DMS79 treated with DMSO at 0.1 percent for 48 hours (cell line): Measurements from ENCODE around the gene ANKRD39.
"Not testable (repeated sequence)": the region's sequence is repeated elsewhere in the genome, so short reads cannot be mapped to it uniquely, and the experiment has no call there.

Experiments used
- DNase-seq: peaks from one replicate; lab custom pipeline; 2025; lab: John Stamatoyannopoulos, UW

Gene ANKRD39

DNA sequence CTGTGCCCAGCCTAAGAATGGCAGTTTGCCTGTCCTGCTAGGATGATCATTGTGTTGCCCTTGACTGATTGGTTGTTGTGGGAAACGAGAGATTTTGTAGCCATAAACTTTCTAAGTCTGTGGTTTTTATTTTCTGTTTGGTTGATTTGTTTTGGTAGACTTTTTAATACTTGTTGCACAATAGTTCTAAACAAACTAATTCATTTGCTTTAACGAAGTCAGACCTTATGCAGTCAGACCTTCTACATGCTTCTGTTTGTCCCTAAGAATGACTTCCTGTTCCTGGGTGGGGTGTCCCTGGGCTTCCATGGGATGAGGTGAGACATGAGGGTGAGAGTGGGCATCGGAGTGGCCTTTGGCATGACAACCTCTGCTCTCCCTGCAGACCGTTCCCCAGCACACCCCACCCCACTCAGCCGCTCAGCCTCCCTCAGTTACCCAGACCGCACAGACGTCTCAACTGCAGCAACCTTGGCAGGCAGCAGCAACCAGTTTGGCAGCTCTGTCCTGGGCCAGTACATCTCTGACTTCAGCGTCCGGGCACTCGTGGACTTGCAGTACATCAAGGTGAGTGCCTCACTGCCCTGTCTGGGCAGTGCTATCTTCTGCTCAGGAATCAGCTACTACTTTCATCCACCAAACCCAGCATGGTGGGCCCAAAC lies 49.5 kb downstream of the ANKRD39 start:
- no peak for DNase-seq

DNA sequence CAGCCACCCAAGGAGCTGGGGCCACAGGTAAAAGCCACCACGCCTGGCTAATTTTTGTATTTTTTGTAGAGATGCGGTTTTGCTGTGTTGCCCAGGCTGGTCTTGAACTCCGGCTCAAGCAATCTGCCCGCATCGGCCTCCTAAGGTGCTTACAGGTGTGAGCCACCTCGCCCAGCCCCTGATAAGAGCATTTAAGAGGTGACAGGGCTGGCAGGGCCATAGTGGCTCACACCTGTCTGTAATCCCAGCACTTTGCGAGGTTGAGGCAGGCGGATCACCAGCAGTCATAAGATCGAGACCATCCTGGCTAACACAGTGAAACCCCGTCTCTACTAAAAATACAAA lies 50.7 kb downstream of the ANKRD39 start:
- DNase-seq, result no peak

DNA sequence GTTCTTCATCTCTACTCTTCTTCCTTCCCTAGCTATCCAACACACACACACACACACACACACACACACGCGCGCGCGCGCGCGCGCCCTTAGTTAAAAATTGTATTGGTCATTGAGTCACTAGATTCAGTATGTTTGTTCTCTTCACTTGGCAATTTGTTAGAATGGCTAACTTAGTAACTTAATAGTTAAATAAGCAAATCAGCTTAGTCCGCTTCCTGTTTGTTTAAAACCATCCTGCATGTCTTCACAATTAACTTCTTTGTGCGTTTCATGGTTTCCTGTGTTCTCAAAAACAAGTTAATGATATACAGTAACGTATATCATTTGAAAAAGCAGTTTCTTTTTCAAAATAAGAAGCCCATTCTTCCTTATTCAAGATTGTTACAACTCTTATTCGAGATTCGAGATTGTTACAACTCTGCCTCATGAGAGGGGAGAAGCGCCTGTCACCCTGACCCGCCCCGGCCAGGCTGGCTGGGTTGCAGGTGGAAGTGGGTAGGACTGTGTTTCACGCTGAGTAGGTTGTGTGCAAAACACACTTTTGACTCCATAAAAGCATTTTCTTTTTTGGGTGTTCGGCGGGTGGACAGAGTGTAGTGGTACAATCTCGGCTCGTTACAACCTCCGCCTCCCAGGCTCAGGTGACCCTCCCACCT lies 51.2 kb downstream of the ANKRD39 start:
- DNase-seq, result no peak

DNA sequence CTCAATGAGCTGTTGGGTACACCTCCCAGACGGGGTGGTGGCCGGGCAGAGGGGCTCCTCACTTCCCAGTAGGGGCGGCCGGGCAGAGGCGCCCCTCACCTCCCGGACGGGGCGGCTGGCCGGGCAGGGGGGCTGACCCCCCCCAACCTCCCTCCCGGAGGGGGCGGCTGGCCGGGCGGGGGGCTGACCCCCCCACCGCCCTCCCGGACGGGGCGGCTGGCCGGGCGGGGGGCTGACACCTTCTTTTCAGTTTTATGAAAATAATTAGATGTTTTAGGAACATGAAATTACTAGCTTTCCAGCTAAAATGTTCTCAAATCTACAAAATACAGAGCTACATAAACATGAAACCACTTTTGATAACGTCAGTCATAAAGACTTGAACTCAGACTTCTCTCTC lies 51.9 kb downstream of the ANKRD39 start:
- DNase-seq, result not testable (repeated sequence)

DNA sequence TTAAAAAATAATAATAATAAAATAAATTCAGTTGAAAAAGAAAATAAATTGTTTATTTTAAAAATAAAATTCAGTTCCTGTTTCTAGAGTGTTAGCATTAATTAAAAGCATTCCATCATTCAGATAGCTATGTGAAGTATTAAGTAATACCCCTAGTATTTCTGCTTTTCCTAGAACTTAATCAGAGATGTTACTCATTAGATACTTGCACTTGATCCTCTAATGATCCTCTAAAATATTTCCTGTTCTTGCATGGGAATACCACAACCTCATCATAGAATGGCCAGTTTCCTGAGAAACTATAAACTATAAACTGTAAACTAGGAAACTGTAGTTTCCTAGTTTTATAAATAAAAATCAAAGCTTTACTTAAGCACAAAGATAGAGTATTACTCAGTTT lies 52.8 kb downstream of the ANKRD39 start:
- DNase-seq, result no peak

DNA sequence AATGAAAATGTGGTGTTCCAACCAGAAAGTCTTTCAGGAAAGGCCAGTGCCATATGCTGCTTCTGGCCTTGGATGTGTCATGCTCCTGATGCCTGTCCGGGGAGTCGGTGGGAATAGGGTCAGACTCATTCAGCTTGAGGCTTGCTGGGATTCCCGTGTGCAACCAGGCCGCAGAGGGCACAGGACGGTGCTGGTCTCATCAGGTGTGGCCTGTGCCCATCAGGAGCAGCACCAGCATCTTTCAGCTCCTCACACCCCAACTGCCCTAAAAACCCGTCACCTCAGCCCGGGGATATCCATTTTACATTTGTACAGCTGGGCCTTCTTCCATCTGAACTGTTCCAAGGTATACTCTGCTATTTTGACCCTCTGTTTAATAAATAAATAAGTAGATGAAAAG lies 55.1 kb downstream of the ANKRD39 start:
- no peak for DNase-seq

DNA sequence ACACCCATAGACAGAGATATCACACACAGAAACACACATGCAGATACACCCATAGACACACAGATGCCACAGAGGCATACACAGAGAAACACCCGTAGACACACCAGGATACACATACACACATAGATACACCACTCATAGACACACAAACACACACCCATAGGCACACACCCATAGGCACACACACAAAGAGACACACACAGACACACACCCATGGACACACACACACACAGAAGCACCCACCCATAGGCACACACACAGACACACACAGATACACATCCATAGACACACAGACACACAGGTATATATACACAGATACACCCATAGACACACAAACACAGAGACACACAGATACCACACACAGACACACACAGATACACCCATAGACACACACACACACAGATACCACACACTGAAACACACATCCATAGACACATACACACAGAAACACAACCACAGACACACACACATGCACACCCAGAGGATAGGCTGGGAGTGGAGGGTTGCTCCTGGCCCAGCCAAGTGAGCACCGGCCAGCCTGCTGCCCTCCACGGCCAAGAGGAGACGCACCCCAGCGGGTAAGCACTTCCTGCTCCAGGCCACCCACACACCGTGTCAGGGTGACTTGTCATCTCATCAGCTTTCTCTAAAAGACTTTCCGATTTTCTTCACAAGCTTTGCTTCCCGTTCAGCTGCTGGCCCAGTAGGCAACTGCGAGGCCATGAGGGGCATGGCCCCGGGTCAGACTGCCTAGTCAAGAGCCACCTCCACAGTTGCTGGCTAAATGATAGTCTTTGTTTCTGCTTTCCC lies 55.8 kb downstream of the ANKRD39 start:
- DNase-seq, result no peak

DNA sequence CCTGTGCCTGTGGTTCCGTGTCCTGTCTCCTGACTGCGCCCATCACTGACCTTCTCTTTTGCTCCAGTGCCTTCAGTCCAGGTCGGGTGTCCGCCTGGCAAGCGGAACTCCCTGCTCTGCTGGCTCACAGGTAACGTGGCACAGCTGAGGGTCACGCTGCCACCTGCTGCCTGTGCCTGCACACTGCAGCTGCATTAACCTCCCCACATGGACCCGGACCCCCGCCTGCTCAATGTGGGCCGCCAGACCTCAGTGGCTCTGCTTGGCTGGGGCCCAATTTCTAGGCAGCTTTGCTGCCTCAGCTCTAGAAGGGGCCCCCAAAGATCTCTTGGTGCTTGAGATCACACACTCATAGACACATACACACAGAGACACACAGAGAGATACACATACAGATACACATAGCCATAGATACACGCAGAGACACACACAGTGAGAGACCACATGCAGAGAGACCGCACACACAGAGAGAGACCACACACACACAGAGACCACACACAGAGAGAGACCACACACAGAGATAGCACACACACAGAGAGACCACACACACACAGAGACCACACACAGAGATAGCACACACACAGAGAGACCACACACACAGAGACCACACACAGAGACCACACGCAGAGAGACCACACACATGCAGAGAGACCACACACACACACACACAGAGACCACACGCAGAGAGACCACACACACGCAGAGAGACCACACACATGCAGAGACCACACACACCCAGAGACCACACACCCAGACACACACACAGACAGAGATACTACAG lies 56.6 kb downstream of the ANKRD39 start:
- DNase-seq, result peak; percentile 39

DNA sequence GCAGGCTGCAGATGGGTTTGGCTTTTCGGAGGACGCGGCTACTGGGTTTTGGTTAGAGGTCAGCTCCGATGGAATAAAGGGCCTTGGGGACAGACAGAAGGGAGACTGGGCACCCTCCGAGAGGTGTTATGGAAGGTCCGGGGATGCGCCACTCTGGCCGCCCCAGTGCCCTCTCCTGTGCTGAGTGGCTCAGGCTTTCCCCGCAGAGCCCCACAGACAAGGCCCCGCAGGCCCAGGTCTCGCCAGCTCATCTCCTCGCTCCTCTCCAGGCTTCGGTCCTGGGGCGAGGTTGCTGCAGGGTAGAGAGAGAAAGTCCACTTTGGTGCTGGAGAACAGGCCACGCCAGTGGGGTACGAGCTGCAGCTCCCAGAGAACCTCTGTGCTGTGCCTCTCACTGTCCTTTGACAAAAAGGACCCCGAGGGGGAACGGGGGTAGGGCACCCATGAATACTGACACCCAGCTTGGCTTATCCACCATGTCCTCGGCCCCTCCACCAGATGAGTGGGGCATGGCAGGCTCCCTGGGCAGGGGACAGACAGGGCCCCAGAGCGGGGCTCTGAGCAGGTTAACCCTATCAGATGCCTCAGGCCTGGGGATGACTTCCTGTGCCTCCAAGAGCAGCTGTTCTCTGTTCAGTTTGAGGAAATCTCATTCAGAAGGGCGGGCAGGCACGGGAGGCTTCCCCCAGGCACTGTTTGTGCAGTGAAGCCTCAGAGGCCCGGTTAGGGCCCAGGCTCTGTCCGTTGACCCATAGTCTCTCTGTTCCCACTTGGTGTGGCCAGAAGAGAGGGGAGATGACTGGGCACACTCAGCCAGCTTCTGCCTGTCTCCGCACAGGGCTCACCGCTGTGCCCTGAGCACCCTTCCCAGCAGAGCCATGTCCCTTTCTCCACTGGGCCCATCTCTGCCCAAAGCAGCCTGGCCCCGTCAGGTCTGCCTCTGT lies 57.5 kb downstream of the ANKRD39 start:
- no peak for DNase-seq

DNA sequence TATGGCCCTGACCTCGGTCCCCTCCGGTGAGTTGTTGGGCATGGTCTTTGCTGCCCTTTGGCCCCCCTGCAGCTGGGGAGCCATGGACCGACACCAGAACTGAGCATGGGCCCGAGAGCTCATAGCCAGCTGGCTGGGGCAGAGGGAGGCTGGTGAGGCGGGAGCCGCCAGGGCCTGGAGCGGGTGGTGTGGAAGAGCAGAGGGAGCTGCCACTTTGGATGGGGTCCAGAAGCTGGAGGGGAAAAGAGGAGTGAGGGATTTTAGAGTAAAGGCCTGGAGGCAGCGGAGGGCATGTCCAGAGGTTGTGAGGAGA lies 58.2 kb downstream of the ANKRD39 start:
- DNase-seq, result no peak

DNA sequence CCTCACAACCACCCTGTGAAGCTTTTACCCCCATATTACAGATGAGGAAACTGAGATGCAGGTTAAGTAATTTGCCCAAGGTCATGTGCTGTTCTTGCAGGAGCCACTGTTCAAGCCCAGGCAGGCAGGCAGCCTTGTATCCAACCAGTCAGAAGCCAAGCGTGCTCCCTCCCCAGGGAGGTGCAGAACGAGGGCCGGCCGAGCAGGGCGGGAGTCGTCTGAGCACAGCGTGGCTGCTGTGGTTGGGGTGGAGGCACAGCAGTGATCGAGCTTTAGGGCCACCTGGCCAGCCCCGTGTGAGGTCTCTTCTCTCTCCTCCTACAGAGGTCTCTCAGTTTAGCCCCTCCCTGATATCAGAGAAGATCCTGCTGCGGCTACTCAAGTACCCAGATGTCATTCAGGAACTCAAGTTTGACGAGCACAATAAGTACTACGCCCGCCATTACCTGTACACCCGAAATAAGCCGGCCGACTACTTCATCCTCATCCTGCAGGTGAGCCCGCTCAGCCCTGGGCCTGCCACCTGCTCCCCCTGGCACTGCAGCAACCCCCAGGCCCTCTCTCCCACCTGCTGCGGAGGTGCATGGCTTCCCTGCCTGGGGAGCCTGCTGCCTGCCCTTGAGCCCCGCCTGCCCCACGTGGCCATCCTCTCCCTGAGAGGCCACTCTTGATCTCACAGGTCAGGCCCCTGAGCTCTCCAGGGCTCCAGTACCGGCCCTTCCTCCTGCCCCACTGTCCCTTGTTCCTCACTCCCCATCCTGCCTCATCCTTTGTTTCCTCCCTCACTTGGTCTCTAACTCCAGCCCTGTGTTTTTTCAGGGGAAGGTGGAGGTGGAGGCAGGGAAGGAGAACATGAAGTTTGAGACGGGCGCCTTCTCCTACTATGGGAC lies 58.8 kb downstream of the ANKRD39 start:
- DNase-seq, result no peak
